Activated CD4-positive, alpha-beta T cell treated with anti-CD3 and anti-CD28 coated beads, Interleukin-2, amount 10 ng/mL, durations not matched to agents 7 days and 5 days (primary cell): ENCODE results near the gene TRAF5. TPM values are rescaled to one million over a fixed set of nuclear protein-coding genes. Genes with fewer than 3 reads are reported as not detected.
"Not testable (repeated sequence)": the region's sequence is repeated elsewhere in the genome, so short reads cannot be mapped to it uniquely, and the experiment has no call there.

Experiments used
- CTCF ChIA-PET: fragments of 350-600 bp; sonication (Branson Sonifier 250); formaldehyde crosslinking; loops from one replicate; lab custom pipeline; 2021; ENCODE audit warnings: antibody characterized with exemption; lab: Charles Lee
- POLR2A ChIA-PET: fragments of 350-600 bp; sonication (Branson Sonifier 250); formaldehyde crosslinking; loops from one replicate; lab custom pipeline; 2021; ENCODE audit warnings: antibody characterized with exemption; lab: Charles Lee
- DNase-seq: peaks from one replicate; pipeline ENCODE4 v3.0.0-alpha.2; 2020
- H3K27ac Mint-ChIP-seq: one replicate; pipeline ENCODE4 v1.8.0; 2021; ENCODE audit warnings: mild to moderate bottlenecking, moderate library complexity, mixed read lengths
- H3K27me3 Mint-ChIP-seq: one replicate; pipeline ENCODE4 v1.8.0; 2021; ENCODE audit warnings: mixed read lengths
- H3K36me3 Mint-ChIP-seq: one replicate; pipeline ENCODE4 v1.8.0; 2021; ENCODE audit warnings: low read depth, mixed read lengths
- H3K4me1 Mint-ChIP-seq: one replicate; pipeline ENCODE4 v1.8.0; 2021; ENCODE audit warnings: mixed read lengths
- H3K4me3 Mint-ChIP-seq: one replicate; pipeline ENCODE4 v1.8.0; 2021; ENCODE audit warnings: mild to moderate bottlenecking, moderate library complexity, mixed read lengths
- H3K9me3 Mint-ChIP-seq: one replicate; pipeline ENCODE4 v1.8.0; 2021; ENCODE audit warnings: mixed read lengths
- total RNA-seq, 2 experiments: library from RNA; stranded (reverse); gene quantifications; one replicate each; pipeline ENCODE4 v1.2.3, GENCODE V29; 2021

Gene TRAF5
- total RNA-seq, 2 experiments from 2014 or later = 64.5 to 65.6 TPM

DNA sequence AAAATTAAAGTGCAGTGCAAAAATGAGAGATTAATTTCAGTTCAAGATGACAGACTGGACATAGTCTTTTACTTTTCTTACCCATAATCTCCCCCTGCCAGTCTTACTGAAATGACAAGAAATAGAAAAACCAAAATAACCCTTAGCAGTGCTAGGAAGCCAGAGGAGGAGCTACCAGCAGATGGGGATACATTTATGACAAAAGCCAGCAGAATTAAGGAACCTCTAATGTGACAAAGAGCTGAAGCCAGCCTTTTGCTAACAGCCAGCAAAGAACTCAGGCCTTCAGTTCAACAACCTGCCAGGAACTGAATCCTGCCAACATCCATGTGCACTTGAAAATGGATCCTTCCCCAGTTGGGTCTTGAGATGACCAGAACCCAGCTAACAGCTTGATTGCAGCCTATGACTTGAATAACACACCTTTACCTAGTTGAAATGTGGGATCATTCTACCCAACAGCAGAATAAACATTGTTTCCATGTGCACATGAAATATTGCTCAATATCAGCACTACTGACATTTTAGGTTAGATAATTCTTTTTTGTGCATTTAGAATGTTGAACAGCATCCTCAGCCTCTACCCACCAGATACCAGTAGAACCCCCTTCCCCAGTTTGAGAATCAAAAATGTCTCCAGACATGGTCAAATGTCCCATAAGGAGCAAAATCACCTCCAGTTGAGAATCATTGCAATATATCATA, 7.9 kb upstream of the TRAF5 start:
- Mint-ChIP-seq H3K36me3 (peaks cover 5% of the 10 kb centered on the region), H3K4me3 (no peak overlapping the region), H3K27me3 (no peaks in the 10 kb centered on the region), H3K27ac (no peak overlapping the region), H3K9me3 (no peaks in the 10 kb centered on the region), H3K4me1 (peaks cover 18% of the 10 kb centered on the region)
- no peak for DNase-seq
- CTCF ChIA-PET = interaction anchor here (1.3 kb wide), 1 partner anchor 196 kb away, joined by 4 read pairs; no protein-coding TSS in a partner anchor
- POLR2A ChIA-PET = no interaction called here

- no peak for DNase-seq
- Mint-ChIP-seq H3K9me3 (no peaks in the 10 kb centered on the region), H3K27ac (no peak overlapping the region), H3K4me1 (peaks cover 23% of the 10 kb centered on the region), H3K4me3 (no peak overlapping the region), H3K27me3 (no peaks in the 10 kb centered on the region), H3K36me3 (peaks cover 3% of the 10 kb centered on the region)
- POLR2A ChIA-PET = no interaction called here
- CTCF ChIA-PET = no interaction called here
These were observed 6.7 kb upstream of the TRAF5 start for GRCh38 chr1:211319892-211320291.

- no peak for DNase-seq
- peaks cover 31% of the 10 kb centered on the region for H3K4me1 Mint-ChIP-seq
- H3K27me3 Mint-ChIP-seq = no peaks in the 10 kb centered on the region
- POLR2A ChIA-PET = no interaction called here
- CTCF ChIA-PET = no interaction called here
- no peaks in the 10 kb centered on the region for H3K36me3 Mint-ChIP-seq
- no peaks in the 10 kb centered on the region for H3K9me3 Mint-ChIP-seq
- no peak overlapping the region for H3K27ac Mint-ChIP-seq
- no peak overlapping the region for H3K4me3 Mint-ChIP-seq
These were observed 5.7 kb upstream of the TRAF5 start for GRCh38 chr1:211320980-211321379.

DNA sequence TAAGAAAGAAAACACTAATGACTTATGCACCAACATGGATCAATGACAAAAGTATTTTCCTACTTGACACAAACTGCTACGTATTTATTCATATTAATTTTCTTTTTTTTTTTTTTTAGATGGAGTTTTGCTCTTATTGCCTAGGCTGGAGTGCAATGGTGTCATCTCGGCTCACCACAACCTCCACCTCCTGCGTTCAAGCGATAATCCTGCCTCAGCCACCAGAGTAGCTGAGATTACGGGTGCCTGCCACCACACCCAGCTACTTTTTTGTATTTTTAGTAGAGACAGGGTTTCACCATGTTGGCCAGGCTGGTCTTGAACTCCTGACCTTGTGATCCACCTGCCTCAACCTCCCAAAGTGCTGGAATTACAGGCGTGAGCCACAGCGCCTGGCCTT, 5.0 kb upstream of the TRAF5 start:
- POLR2A ChIA-PET, H3K36me3 Mint-ChIP-seq, H3K9me3 Mint-ChIP-seq, CTCF ChIA-PET, DNase-seq, H3K27ac Mint-ChIP-seq, H3K27me3 Mint-ChIP-seq, H3K4me3 Mint-ChIP-seq: not testable (repeated sequence)
- peaks cover 35% of the 10 kb centered on the region for H3K4me1 Mint-ChIP-seq

DNA sequence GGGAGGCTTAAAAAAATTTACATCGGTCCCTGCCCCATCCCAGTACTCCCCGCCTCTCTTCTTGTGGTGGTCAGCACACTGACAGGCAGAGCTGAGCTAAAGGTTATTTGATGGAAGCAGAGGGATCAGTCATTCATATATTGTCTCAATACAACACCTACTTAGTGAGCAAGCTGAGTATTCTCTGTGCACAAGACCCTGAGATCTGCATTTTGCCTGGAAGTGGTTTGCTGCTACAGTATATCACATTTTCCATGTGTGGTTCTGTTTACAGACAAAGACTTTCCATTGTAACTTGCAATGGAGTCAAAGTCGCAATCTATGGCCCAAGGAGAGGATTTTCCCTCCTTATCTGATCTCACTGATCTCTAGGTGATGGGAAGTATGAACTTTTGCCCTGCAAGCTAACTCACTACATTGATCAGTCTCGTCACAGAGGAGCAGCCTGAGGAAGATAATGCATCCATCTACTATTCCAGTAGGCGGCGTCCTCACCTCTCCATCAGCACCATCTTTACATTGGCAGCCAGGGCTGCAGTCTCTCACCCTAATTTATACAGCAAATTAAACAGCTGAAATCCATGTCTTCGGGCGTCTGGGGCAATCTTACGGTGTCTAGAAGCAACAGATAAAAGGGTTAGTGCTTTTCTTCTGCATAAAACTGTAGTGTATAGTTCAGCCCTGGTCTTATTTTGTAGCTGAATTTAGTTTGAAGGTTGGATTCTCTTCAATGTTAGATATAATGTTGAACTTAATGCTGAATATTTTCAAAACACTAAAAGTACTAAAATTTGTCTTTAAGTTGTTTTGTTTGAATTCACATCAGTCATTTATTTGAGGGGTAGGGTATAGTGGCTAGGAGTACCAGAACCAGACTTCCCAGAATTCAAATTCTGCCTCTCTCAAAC, 3.2 kb upstream of the TRAF5 start:
- ChIA-PET POLR2A (interaction anchor here (0.6 kb wide), 2 partner anchors 10 to 24 kb away, joined by 3 read pairs; no protein-coding TSS in a partner anchor), CTCF (interaction anchor here (0.6 to 3.2 kb wide), 19 partner anchors 9 to 315 kb away, joined by 3 to 21 read pairs (median 3); no protein-coding TSS in a partner anchor)
- H3K4me3 Mint-ChIP-seq = no peak overlapping the region
- no peaks in the 10 kb centered on the region for H3K9me3 Mint-ChIP-seq
- DNase-seq = peak; percentile 81
- no peak overlapping the region for H3K27ac Mint-ChIP-seq
- no peaks in the 10 kb centered on the region for H3K27me3 Mint-ChIP-seq
- peaks cover 9% of the 10 kb centered on the region for H3K36me3 Mint-ChIP-seq
- peaks cover 44% of the 10 kb centered on the region for H3K4me1 Mint-ChIP-seq

- Mint-ChIP-seq H3K4me3 (peak overlapping the region; percentile 83), H3K36me3 (peaks cover 21% of the 10 kb centered on the region), H3K4me1 (peaks cover 60% of the 10 kb centered on the region), H3K27me3 (no peaks in the 10 kb centered on the region), H3K9me3 (no peaks in the 10 kb centered on the region), H3K27ac (peak overlapping the region; percentile 95)
- DNase-seq = no peak
- ChIA-PET CTCF (interaction anchor here (1.5 to 4.6 kb wide), 4 partner anchors 13 to 189 kb away, joined by 3 to 21 read pairs (median 11); no protein-coding TSS in a partner anchor), POLR2A (no interaction called here)
These were observed 1.4 kb upstream of the TRAF5 start for GRCh38 chr1:211324992-211325775.

GRCh38 chr1:211326140-211326527, 499 bp upstream of the TRAF5 start:
- DNase-seq = no peak
- peaks cover 30% of the 10 kb centered on the region for H3K36me3 Mint-ChIP-seq
- H3K27ac Mint-ChIP-seq = peak overlapping the region; percentile 95
- peaks cover 64% of the 10 kb centered on the region for H3K4me1 Mint-ChIP-seq
- ChIA-PET CTCF (interaction anchor here (0.9 to 4.6 kb wide), 6 partner anchors 16 to 188 kb away, joined by 3 to 21 read pairs (median 4); no protein-coding TSS in a partner anchor), POLR2A (interaction anchor here (1.0 kb wide), 1 partner anchor 12 kb away, joined by 3 read pairs; no protein-coding TSS in a partner anchor)
- H3K9me3 Mint-ChIP-seq = no peaks in the 10 kb centered on the region
- no peaks in the 10 kb centered on the region for H3K27me3 Mint-ChIP-seq
- peak overlapping the region; percentile 83 for H3K4me3 Mint-ChIP-seq

GRCh38 chr1:211327346-211327921, 801 bp downstream of the TRAF5 start:
- H3K27ac Mint-ChIP-seq = peak overlapping the region; percentile 94
- no peaks in the 10 kb centered on the region for H3K27me3 Mint-ChIP-seq
- H3K4me3 Mint-ChIP-seq = peak overlapping the region; percentile 88
- ChIA-PET POLR2A (no interaction called here), CTCF (interaction anchor here (1.2 to 5.5 kb wide), 7 partner anchors 9 to 187 kb away, joined by 3 to 37 read pairs (median 4); no protein-coding TSS in a partner anchor)
- peaks cover 36% of the 10 kb centered on the region for H3K36me3 Mint-ChIP-seq
- H3K9me3 Mint-ChIP-seq = no peaks in the 10 kb centered on the region
- peak; percentile 47 for DNase-seq
- H3K4me1 Mint-ChIP-seq = peaks cover 70% of the 10 kb centered on the region

DNA sequence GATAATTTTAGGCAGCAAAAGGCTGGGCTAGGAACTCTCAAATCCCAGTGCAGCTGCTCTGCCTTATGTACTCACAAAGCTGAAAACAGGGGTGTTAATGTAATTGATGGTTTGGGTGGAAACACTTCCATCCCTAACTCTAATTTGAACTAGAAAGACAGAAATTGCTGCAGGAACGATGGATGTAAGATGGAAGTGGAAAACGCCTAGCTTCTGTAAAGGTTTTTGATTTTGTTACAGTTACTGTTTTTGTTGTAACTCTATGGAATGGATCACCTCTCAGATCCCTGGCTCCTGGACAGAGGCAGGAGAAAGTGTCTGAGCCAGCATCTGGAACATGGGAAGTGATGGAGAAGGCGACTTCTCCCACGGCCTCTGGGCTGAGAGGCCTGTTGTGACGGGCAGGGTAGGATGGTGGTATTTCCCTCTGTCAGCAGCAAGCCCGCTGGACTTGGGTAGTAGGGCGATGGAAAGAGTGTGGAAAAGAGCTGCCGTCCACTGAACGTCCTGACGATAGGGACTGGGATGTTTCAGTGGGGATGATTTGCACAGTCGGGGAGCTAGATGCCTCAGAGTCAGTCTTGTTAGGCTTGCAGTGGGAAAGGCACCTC, 1.6 kb downstream of the TRAF5 start:
- no peaks in the 10 kb centered on the region for H3K27me3 Mint-ChIP-seq
- POLR2A ChIA-PET = no interaction called here
- no peaks in the 10 kb centered on the region for H3K9me3 Mint-ChIP-seq
- CTCF ChIA-PET = interaction anchor here (1.1 to 5.5 kb wide), 9 partner anchors 8 to 186 kb away, joined by 3 to 37 read pairs (median 4); no protein-coding TSS in a partner anchor
- H3K4me3 Mint-ChIP-seq = peak overlapping the region; percentile 88
- peaks cover 37% of the 10 kb centered on the region for H3K36me3 Mint-ChIP-seq
- peak overlapping the region; percentile 94 for H3K27ac Mint-ChIP-seq
- H3K4me1 Mint-ChIP-seq = peaks cover 76% of the 10 kb centered on the region
- DNase-seq = no peak

DNA sequence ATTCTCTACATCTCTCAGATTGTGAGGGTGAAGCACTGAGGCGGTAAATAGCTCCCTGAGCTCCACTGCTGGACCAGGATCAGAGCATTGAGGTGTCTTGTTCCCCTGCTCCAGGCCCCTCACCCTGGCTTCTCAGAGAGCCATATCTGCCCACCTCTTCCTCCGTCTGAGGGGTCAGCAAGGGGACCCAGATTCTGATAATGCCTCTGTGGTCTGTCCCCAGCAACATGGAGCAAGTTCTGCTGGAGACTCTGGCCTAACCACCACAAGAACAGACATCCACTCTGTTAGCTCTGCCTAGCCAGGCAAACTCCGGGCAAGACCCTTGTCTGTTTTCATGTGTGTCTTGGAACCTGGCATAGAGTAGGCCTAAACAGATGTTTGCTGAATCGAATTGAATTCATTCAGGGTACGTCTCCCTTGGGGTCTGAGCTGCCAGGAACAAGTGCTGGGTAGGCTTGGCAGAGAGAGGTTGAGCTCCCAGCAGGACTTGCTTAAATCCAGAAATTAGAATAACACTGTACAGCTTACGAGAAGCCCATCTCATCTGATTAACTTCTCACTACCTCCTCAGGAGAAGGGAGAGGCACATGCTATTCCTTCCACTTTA, 2.3 kb downstream of the TRAF5 start:
- peak overlapping the region; percentile 94 for H3K27ac Mint-ChIP-seq
- H3K4me3 Mint-ChIP-seq = peak overlapping the region; percentile 88
- peaks cover 41% of the 10 kb centered on the region for H3K36me3 Mint-ChIP-seq
- no peak for DNase-seq
- CTCF ChIA-PET = interaction anchor here (0.6 to 5.5 kb wide), 6 partner anchors 11 to 185 kb away, joined by 3 to 37 read pairs (median 4); no protein-coding TSS in a partner anchor
- peaks cover 74% of the 10 kb centered on the region for H3K4me1 Mint-ChIP-seq
- POLR2A ChIA-PET = no interaction called here
- no peaks in the 10 kb centered on the region for H3K9me3 Mint-ChIP-seq
- no peaks in the 10 kb centered on the region for H3K27me3 Mint-ChIP-seq

GRCh38 chr1:211329764-211330201, 3.1 kb downstream of the TRAF5 start:
- ChIA-PET POLR2A (no interaction called here), CTCF (interaction anchor here (0.6 to 5.5 kb wide), 5 partner anchors 10 to 184 kb away, joined by 3 to 37 read pairs (median 4); no protein-coding TSS in a partner anchor)
- Mint-ChIP-seq H3K9me3 (no peaks in the 10 kb centered on the region), H3K4me1 (peaks cover 78% of the 10 kb centered on the region), H3K27me3 (no peaks in the 10 kb centered on the region), H3K27ac (peak overlapping the region; percentile 94), H3K4me3 (peak overlapping the region; percentile 88), H3K36me3 (peaks cover 44% of the 10 kb centered on the region)
- peak; percentile 36 for DNase-seq
